ENCODE data around the gene ERGIC1. TPM values are rescaled to one million over a fixed set of nuclear protein-coding genes. Genes with fewer than 3 reads are reported as not detected.
A peak's percentile ranks its signal among the peaks of the same experiment; 100 is the strongest.

Gene ERGIC1
- total and polyA plus RNA-seq, 2 of the 13 experiments (the other 11 are each of a cell fraction or from before 2014, with no cell fraction given): 78.5 to 184 TPM

GRCh38 chr5:172983542-172984243, 149.6 kb downstream of the ERGIC1 start, which contains the start of gene ATP6V0E1 (continued):
- TF ChIP-seq ELK4 (CRISPR knock-in tag; IDR thresholded peaks at IDR 0.05; ENCODE audit: borderline replicate concordance) (no peak), EHMT2 (IDR thresholded peaks at IDR 0.05; ENCODE audit: borderline replicate concordance, low read depth, low read length) (no peak), ZXDC (CRISPR knock-in tag; IDR thresholded peaks at IDR 0.05) (no peak), ZBTB20 (CRISPR knock-in tag; IDR thresholded peaks at IDR 0.05; ENCODE audit: borderline replicate concordance, low read depth) (peak; percentile 33; the same call in 1 of the 2 replicates), ZNF124 (CRISPR knock-in tag; IDR thresholded peaks at IDR 0.05) (no peak; the same call in 1 of the 2 replicates), ZNF569 (CRISPR knock-in tag; IDR thresholded peaks at IDR 0.05; ENCODE audit: borderline replicate concordance) (no peak), ZNF44 (CRISPR knock-in tag; IDR thresholded peaks at IDR 0.05) (no peak), KDM5B (CRISPR knock-in tag; IDR thresholded peaks at IDR 0.05; ENCODE audit: borderline replicate concordance) (no peak), SMARCE1 (IDR thresholded peaks at IDR 0.05; ENCODE audit: borderline replicate concordance) (no peak), ZNF704 (CRISPR knock-in tag; IDR thresholded peaks at IDR 0.05; ENCODE audit: borderline replicate concordance) (no peak; the same call in 1 of the 2 replicates), SP1 (IDR thresholded peaks at IDR 0.05) (no peak), SP1 (CRISPR knock-in tag; IDR thresholded peaks at IDR 0.05) (peak; percentile 79), FOXO4 (CRISPR knock-in tag; conservative IDR thresholded peaks at IDR 0.05) (no peak), ZFYVE20 (CRISPR knock-in tag; IDR thresholded peaks at IDR 0.05; ENCODE audit: borderline replicate concordance, low read depth) (no peak), KDM5A (IDR thresholded peaks at IDR 0.05; ENCODE audit: borderline replicate concordance, low read length) (no peak), SOX5 (CRISPR knock-in tag; IDR thresholded peaks at IDR 0.05; ENCODE audit: borderline replicate concordance) (peak; percentile 48; the same call in 1 of the 2 replicates), DBP (CRISPR knock-in tag; IDR thresholded peaks at IDR 0.05; ENCODE audit: not compliant biosample characterization) (peak; percentile 71), NRL (CRISPR knock-in tag; IDR thresholded peaks at IDR 0.05; ENCODE audit: borderline replicate concordance) (peak; percentile 78), GMEB2 (CRISPR knock-in tag; IDR thresholded peaks at IDR 0.05; ENCODE audit: low read depth) (peak; percentile 78)
